Dendritic cell treated with granulocyte-macrophage colony-stimulating factor and Interleukin-4, amounts not matched to agents 40 ng/mL and 50 ng/mL, for 4 days (primary cell): ENCODE measurements around the gene DLEC1.

Experiments used
- H3K27ac Mint-ChIP-seq: one replicate; pipeline ENCODE4 v1.8.0; 2022; ENCODE audit warnings: mild to moderate bottlenecking, mixed read lengths
- H3K27me3 Mint-ChIP-seq: one replicate; pipeline ENCODE4 v1.8.0; 2022; ENCODE audit warnings: mild to moderate bottlenecking, mixed read lengths
- H3K36me3 Mint-ChIP-seq: one replicate; pipeline ENCODE4 v1.8.0; 2022; ENCODE audit warnings: low read depth, mixed read lengths
- H3K4me1 Mint-ChIP-seq: one replicate; pipeline ENCODE4 v1.8.0; 2022; ENCODE audit warnings: low read depth, mixed read lengths
- H3K4me3 Mint-ChIP-seq: one replicate; pipeline ENCODE4 v1.8.0; 2022; ENCODE audit warnings: mild to moderate bottlenecking, moderate library complexity, mixed read lengths
- H3K9me3 Mint-ChIP-seq: one replicate; pipeline ENCODE4 v1.8.0; 2022; ENCODE audit warnings: mixed read lengths
- intact Hi-C: fragments of 100-400 bp; cut with micrococcal nuclease; formaldehyde crosslinking; loops from one replicate; pipeline ENCODE4 v1.15.0; 2022

DLEC1 gene

GRCh38 chr3:38141173-38141951 is 102.4 kb downstream of the DLEC1 start:
- no peak overlapping the region for H3K4me3 Mint-ChIP-seq
- no peaks in the 10 kb centered on the region for H3K9me3 Mint-ChIP-seq
- H3K4me1 Mint-ChIP-seq, result peaks cover 66% of the 10 kb centered on the region
- no peaks in the 10 kb centered on the region for H3K27me3 Mint-ChIP-seq
- no peak overlapping the region for H3K27ac Mint-ChIP-seq
- peaks cover 43% of the 10 kb centered on the region for H3K36me3 Mint-ChIP-seq
- intact Hi-C loops, result no loop called here

GRCh38 chr3:38141952-38142273 is 102.9 kb downstream of the DLEC1 start:
- H3K27me3 Mint-ChIP-seq, result no peaks in the 10 kb centered on the region
- no peaks in the 10 kb centered on the region for H3K9me3 Mint-ChIP-seq
- H3K36me3 Mint-ChIP-seq, result peaks cover 37% of the 10 kb centered on the region
- peaks cover 70% of the 10 kb centered on the region for H3K4me1 Mint-ChIP-seq
- intact Hi-C loops, result no loop called here
- H3K27ac Mint-ChIP-seq, result no peak overlapping the region
- no peak overlapping the region for H3K4me3 Mint-ChIP-seq

- H3K27me3 Mint-ChIP-seq, result no peaks in the 10 kb centered on the region
- no peaks in the 10 kb centered on the region for H3K9me3 Mint-ChIP-seq
- H3K27ac Mint-ChIP-seq, result no peak overlapping the region
- H3K36me3 Mint-ChIP-seq, result peaks cover 33% of the 10 kb centered on the region
- intact Hi-C loops, result no loop called here
- no peak overlapping the region for H3K4me3 Mint-ChIP-seq
- H3K4me1 Mint-ChIP-seq, result peaks cover 75% of the 10 kb centered on the region
Measured at GRCh38 chr3:38142959-38143358, 104.0 kb downstream of the DLEC1 start.

GRCh38 chr3:38143511-38143910 is 104.5 kb downstream of the DLEC1 start:
- Mint-ChIP-seq H3K27ac (peak overlapping the region; percentile 44), H3K36me3 (peaks cover 28% of the 10 kb centered on the region), H3K4me1 (peaks cover 73% of the 10 kb centered on the region), H3K4me3 (no peak overlapping the region), H3K27me3 (no peaks in the 10 kb centered on the region), H3K9me3 (no peaks in the 10 kb centered on the region)
- intact Hi-C loops, result no loop called here

GRCh38 chr3:38146504-38146903 is 107.5 kb downstream of the DLEC1 start:
- peaks cover 67% of the 10 kb centered on the region for H3K4me1 Mint-ChIP-seq
- peaks cover 10% of the 10 kb centered on the region for H3K36me3 Mint-ChIP-seq
- H3K27ac Mint-ChIP-seq, result no peak overlapping the region

GRCh38 chr3:38147421-38147820 is 108.4 kb downstream of the DLEC1 start:
- no peak overlapping the region for H3K4me3 Mint-ChIP-seq
- peaks cover 65% of the 10 kb centered on the region for H3K4me1 Mint-ChIP-seq
- peak overlapping the region; percentile 71 for H3K27ac Mint-ChIP-seq
- no peaks in the 10 kb centered on the region for H3K9me3 Mint-ChIP-seq
- intact Hi-C loops, result no loop called here
- peaks cover under 1% of the 10 kb centered on the region for H3K36me3 Mint-ChIP-seq
- no peaks in the 10 kb centered on the region for H3K27me3 Mint-ChIP-seq

More at GRCh38 chr3:38146504-38146903, 107.5 kb downstream of the DLEC1 start:
- H3K4me3 Mint-ChIP-seq, result no peak overlapping the region
- H3K27me3 Mint-ChIP-seq, result no peaks in the 10 kb centered on the region
- H3K9me3 Mint-ChIP-seq, result no peaks in the 10 kb centered on the region
- intact Hi-C loops, result no loop called here

GRCh38 chr3:38148311-38148882 is 109.4 kb downstream of the DLEC1 start:
- H3K4me3 Mint-ChIP-seq, result no peak overlapping the region
- no peaks in the 10 kb centered on the region for H3K9me3 Mint-ChIP-seq
- H3K4me1 Mint-ChIP-seq, result peaks cover 69% of the 10 kb centered on the region
- H3K36me3 Mint-ChIP-seq, result no peaks in the 10 kb centered on the region
- intact Hi-C loops, result no loop called here
- H3K27ac Mint-ChIP-seq, result peak overlapping the region; percentile 71
- H3K27me3 Mint-ChIP-seq, result no peaks in the 10 kb centered on the region

GRCh38 chr3:38149708-38150107 is 110.7 kb downstream of the DLEC1 start:
- intact Hi-C loops, result no loop called here
- H3K27me3 Mint-ChIP-seq, result no peaks in the 10 kb centered on the region
- H3K9me3 Mint-ChIP-seq, result no peaks in the 10 kb centered on the region
- peaks cover 68% of the 10 kb centered on the region for H3K4me1 Mint-ChIP-seq
- peak overlapping the region; percentile 82 for H3K27ac Mint-ChIP-seq
- H3K36me3 Mint-ChIP-seq, result no peaks in the 10 kb centered on the region
- H3K4me3 Mint-ChIP-seq, result peak overlapping the region; percentile 37

- peaks cover 73% of the 10 kb centered on the region for H3K4me1 Mint-ChIP-seq
- no peaks in the 10 kb centered on the region for H3K27me3 Mint-ChIP-seq
- H3K9me3 Mint-ChIP-seq, result no peaks in the 10 kb centered on the region
- H3K27ac Mint-ChIP-seq, result peak overlapping the region; percentile 79
- no peak overlapping the region for H3K4me3 Mint-ChIP-seq
- H3K36me3 Mint-ChIP-seq, result no peaks in the 10 kb centered on the region
- intact Hi-C loops, result no loop called here
Measured at GRCh38 chr3:38150780-38151528, 111.9 kb downstream of the DLEC1 start.

- intact Hi-C loops, result loop anchor here (1.0 kb wide), 1 partner anchor 13 kb away; no protein-coding TSS in a partner anchor
- Mint-ChIP-seq H3K36me3 (no peaks in the 10 kb centered on the region), H3K4me3 (no peak overlapping the region), H3K4me1 (peaks cover 65% of the 10 kb centered on the region), H3K27ac (peak overlapping the region; percentile 79), H3K27me3 (no peaks in the 10 kb centered on the region), H3K9me3 (no peaks in the 10 kb centered on the region)
Measured at GRCh38 chr3:38151667-38152265, 112.8 kb downstream of the DLEC1 start.

- Mint-ChIP-seq H3K36me3 (no peaks in the 10 kb centered on the region), H3K4me1 (peaks cover 57% of the 10 kb centered on the region), H3K9me3 (no peaks in the 10 kb centered on the region), H3K27me3 (no peaks in the 10 kb centered on the region), H3K4me3 (no peak overlapping the region), H3K27ac (peak overlapping the region; percentile 57)
- intact Hi-C loops, result loop anchor here (1.0 kb wide), 1 partner anchor 12 kb away; no protein-coding TSS in a partner anchor
Measured at GRCh38 chr3:38152609-38153008, 113.6 kb downstream of the DLEC1 start.

GRCh38 chr3:38153221-38153620 is 114.2 kb downstream of the DLEC1 start:
- Mint-ChIP-seq H3K4me1 (peaks cover 51% of the 10 kb centered on the region), H3K27me3 (no peaks in the 10 kb centered on the region), H3K27ac (peak overlapping the region; percentile 57), H3K9me3 (no peaks in the 10 kb centered on the region), H3K4me3 (no peak overlapping the region), H3K36me3 (no peaks in the 10 kb centered on the region)
- intact Hi-C loops, result no loop called here

- H3K9me3 Mint-ChIP-seq, result no peaks in the 10 kb centered on the region
- no peaks in the 10 kb centered on the region for H3K36me3 Mint-ChIP-seq
- H3K4me1 Mint-ChIP-seq, result peaks cover 58% of the 10 kb centered on the region
- no peak overlapping the region for H3K4me3 Mint-ChIP-seq
- H3K27ac Mint-ChIP-seq, result no peak overlapping the region
- intact Hi-C loops, result no loop called here
- no peaks in the 10 kb centered on the region for H3K27me3 Mint-ChIP-seq
Measured at GRCh38 chr3:38154033-38154494, 115.1 kb downstream of the DLEC1 start.
